Suprapubic skin (tissue), 4 donors: ENCODE results near the gene METTL14. TPM values are rescaled to one million over a fixed set of nuclear protein-coding genes. Genes with fewer than 3 reads are reported as not detected.

Experiments used
- DNase-seq, 2 donors: peaks; one replicate each; pipeline ENCODE4 v3.0.0-alpha.2; 2019; ENCODE audit warnings: low spot score in 2 of 2
- H3K27ac ChIP-seq: fragments of 200-600 bp; sonication (generic); one replicate; pipeline ENCODE4 v1.5.1; 2019
- H3K27me3 ChIP-seq: fragments of 200-600 bp; sonication (generic); one replicate; pipeline ENCODE4 v1.5.1; 2019
- H3K36me3 ChIP-seq: fragments of 200-600 bp; sonication (generic); one replicate; pipeline ENCODE4 v1.5.1; 2019
- H3K4me1 ChIP-seq: fragments of 200-600 bp; sonication (generic); one replicate; pipeline ENCODE4 v1.5.1; 2019
- H3K4me3 ChIP-seq: fragments of 200-600 bp; sonication (generic); one replicate; pipeline ENCODE4 v1.5.1; 2019; ENCODE audit warnings: mild to moderate bottlenecking
- H3K9me3 ChIP-seq: fragments of 200-600 bp; sonication (generic); one replicate; pipeline ENCODE4 v1.5.1; 2019
- CTCF ChIP-seq, 2 donors: fragments of 200-600 bp in 1 of 2; fragments of 450-650 bp in 1 of 2; sonication (generic) in 1 of 2; IDR thresholded peaks; one replicate each; pipeline ENCODE4 v1.5.1; 2016 to 2019; ENCODE audit warnings: antibody characterized with exemption in 2 of 2, mild to moderate bottlenecking in 1 of 2, moderate library complexity in 1 of 2
- EP300 ChIP-seq: sonication (generic); formaldehyde crosslinking; IDR thresholded peaks from one replicate; pipeline ENCODE4 v1.6.1; 2017; ENCODE audit warnings: antibody characterized with exemption
- POLR2A ChIP-seq, 2 donors: fragments of 450-650 bp; IDR thresholded peaks; one replicate each; pipeline ENCODE4 v1.6.1; 2017; ENCODE audit warnings: antibody characterized with exemption in 2 of 2, mild to moderate bottlenecking in 2 of 2, moderate library complexity in 2 of 2
- POLR2AphosphoS5 ChIP-seq, 3 donors: sonication (generic); formaldehyde crosslinking; IDR thresholded peaks; one replicate each; pipeline ENCODE4 v1.6.1; 2017; ENCODE audit warnings: antibody characterized with exemption in 3 of 3
- whole genome bisulfite sequencing: methylation state at CpG from one replicate; pipeline ENCODE4 v1.1.5; 2018; 5-methylcytosine and 5-hydroxymethylcytosine counted together
- total RNA-seq, 4 donors: library from RNA; depleted of rRNA; stranded (reverse); fragments of >200 nt; gene quantifications; one replicate each; pipeline ENCODE4 v1.1.0, GENCODE V29; 2016

METTL14 gene
- total RNA-seq, 4 donors from 2014 or later, result 21.5 to 45.0 (median 29.5) TPM

- 47% methylated on average over 2 of the region's 2 CpGs for WGBS
- peaks cover 68% of the 10 kb centered on the region for H3K4me1 ChIP-seq
- H3K4me3 ChIP-seq, result no peak overlapping the region
- H3K27me3 ChIP-seq, result no peaks in the 10 kb centered on the region
- H3K9me3 ChIP-seq, result no peaks in the 10 kb centered on the region
- no peak overlapping the region for H3K27ac ChIP-seq
- H3K36me3 ChIP-seq, result peaks cover 3% of the 10 kb centered on the region
- TF ChIP-seq EP300, result no peak
- TF ChIP-seq POLR2A (IDR thresholded peaks at IDR 0.05), result no peak
- TF ChIP-seq CTCF (IDR thresholded peaks at IDR 0.05), result no peak
- TF ChIP-seq POLR2AphosphoS5 (IDR thresholded peaks at IDR 0.05), result no peak
- no peak for DNase-seq
Measured at GRCh38 chr4:118759481-118759880, 74.3 kb downstream of the METTL14 start.

- no peak for DNase-seq
- Histone ChIP-seq H3K9me3 (no peaks in the 10 kb centered on the region), H3K4me3 (no peak overlapping the region), H3K27me3 (no peaks in the 10 kb centered on the region), H3K4me1 (peaks cover 70% of the 10 kb centered on the region), H3K36me3 (peaks cover 6% of the 10 kb centered on the region), H3K27ac (no peak overlapping the region)
- TF ChIP-seq POLR2A (IDR thresholded peaks at IDR 0.05), result no peak
- TF ChIP-seq CTCF (IDR thresholded peaks at IDR 0.05), result no peak
- TF ChIP-seq POLR2AphosphoS5 (IDR thresholded peaks at IDR 0.05), result no peak
- TF ChIP-seq EP300, result no peak
- WGBS, result 87% methylated on average over 3 of the region's 3 CpGs
Measured at GRCh38 chr4:118760092-118760491, 74.9 kb downstream of the METTL14 start.

- H3K27me3 ChIP-seq, result no peaks in the 10 kb centered on the region
- H3K27ac ChIP-seq, result no peak overlapping the region
- no peak for DNase-seq
- TF ChIP-seq POLR2A (IDR thresholded peaks at IDR 0.05), result no peak
- no peak for TF ChIP-seq POLR2AphosphoS5 (IDR thresholded peaks at IDR 0.05)
- no peak for TF ChIP-seq CTCF (IDR thresholded peaks at IDR 0.05)
- TF ChIP-seq EP300, result no peak
- H3K4me1 ChIP-seq, result peaks cover 73% of the 10 kb centered on the region
- WGBS, result 98% methylated on average over 5 of the region's 5 CpGs
- no peak overlapping the region for H3K4me3 ChIP-seq
- peaks cover 6% of the 10 kb centered on the region for H3K36me3 ChIP-seq
- no peaks in the 10 kb centered on the region for H3K9me3 ChIP-seq
Measured at GRCh38 chr4:118760493-118760892, 75.3 kb downstream of the METTL14 start.

- Histone ChIP-seq H3K36me3 (peaks cover 8% of the 10 kb centered on the region), H3K4me3 (no peak overlapping the region), H3K9me3 (no peaks in the 10 kb centered on the region), H3K27me3 (no peaks in the 10 kb centered on the region), H3K27ac (peak overlapping the region; percentile 35), H3K4me1 (peaks cover 73% of the 10 kb centered on the region)
- no peak for DNase-seq
- TF ChIP-seq POLR2AphosphoS5 (IDR thresholded peaks at IDR 0.05) (no peak), EP300 (no peak), CTCF (IDR thresholded peaks at IDR 0.05) (no peak), POLR2A (IDR thresholded peaks at IDR 0.05) (no peak)
- 75% methylated on average over 2 of the region's 2 CpGs for WGBS
Measured at GRCh38 chr4:118761397-118762016, 76.3 kb downstream of the METTL14 start.

GRCh38 chr4:118762155-118762554 is 77.0 kb downstream of the METTL14 start:
- Histone ChIP-seq H3K4me1 (peaks cover 67% of the 10 kb centered on the region), H3K36me3 (peaks cover 14% of the 10 kb centered on the region), H3K4me3 (no peak overlapping the region), H3K27ac (peak overlapping the region; percentile 35), H3K9me3 (no peaks in the 10 kb centered on the region), H3K27me3 (no peaks in the 10 kb centered on the region)
- WGBS, result 72% methylated on average over 5 of the region's 5 CpGs
- no peak for TF ChIP-seq CTCF (IDR thresholded peaks at IDR 0.05)
- no peak for DNase-seq
